Muscle of back (tissue), 13 donors: ENCODE data around the gene ARRDC1. TPM values are rescaled to one million over a fixed set of nuclear protein-coding genes. Genes with fewer than 3 reads are reported as not detected.
"Not testable (repeated sequence)": the region's sequence is repeated elsewhere in the genome, so short reads cannot be mapped to it uniquely, and the experiment has no call there.

Experiments used
- DNase-seq, 3 donors: peaks; one replicate each; pipeline versions ENCODE4 v3.0.0 to v3.0.0-alpha.2; 2013
- long read RNA-seq, 9 donors: transcript quantifications; one replicate each; lab custom pipeline, GENCODE V29; 2026
- polyA plus RNA-seq, 10 donors: library from polyadenylated mRNA; unstranded; fragments of 120-200 nt; gene quantifications; one replicate each; pipeline ENCODE4 v1.2.1, GENCODE V29; 2013; ENCODE audit not compliant: insufficient read length in 10 of 10

Gene ARRDC1
- 10 to 100 TPM; 22.3 to 39.6 (median 33.2) TPM for polyA plus RNA-seq
- long read RNA-seq, donor 1, partial matches to known transcripts = 11 of 15 reads
- long read RNA-seq, donor 1, other reads (novel, unspliced or antisense) = 0 of 15 reads
- long read RNA-seq, donor 2, transcript ARRDC1-201 (8 exons, 1,586 nt) = major isoform, 5 of 20 reads
- long read RNA-seq, donor 2, partial matches to known transcripts = 12 of 20 reads
- long read RNA-seq, donor 2, other reads (novel, unspliced or antisense) = 0 of 20 reads
- long read RNA-seq, donor 3 = 0 reads
- long read RNA-seq, donor 4, transcript ARRDC1-201 (8 exons, 1,586 nt) = major isoform, 6 of 17 reads
- long read RNA-seq, donor 4, partial matches to known transcripts = 10 of 17 reads
- long read RNA-seq, donor 4, other reads (novel, unspliced or antisense) = 0 of 17 reads
- long read RNA-seq, donor 5, transcript ARRDC1-205 (4 exons, 866 nt) = major isoform, 5 of 11 reads
- long read RNA-seq, donor 5, partial matches to known transcripts = 6 of 11 reads
- long read RNA-seq, donor 5, other reads (novel, unspliced or antisense) = 0 of 11 reads
- long read RNA-seq, donor 6, transcript ARRDC1-201 (8 exons, 1,586 nt) = major isoform, 6 of 6 reads
- long read RNA-seq, donor 6, partial matches to known transcripts = 0 of 6 reads
- long read RNA-seq, donor 6, other reads (novel, unspliced or antisense) = 0 of 6 reads
- long read RNA-seq, donor 7, partial matches to known transcripts = 0 of 6 reads
- long read RNA-seq, donor 7, other reads (novel, unspliced or antisense) = 0 of 6 reads
- long read RNA-seq, donor 8, partial matches to known transcripts = 6 of 9 reads
- long read RNA-seq, donor 8, other reads (novel, unspliced or antisense) = 0 of 9 reads
- long read RNA-seq, donor 9 = 0 reads

- DNase-seq = peak; percentile 87 to 89 (median 88)
These were observed at the start of gene ARRDC1 for GRCh38 chr9:137605121-137606004. TSS of gene ARRDC1 (plus strand) at chr9:137605686. CDS start at chr9:137605718, 32 bp downstream.

GRCh38 chr9:137556069-137556838 lies 49.2 kb upstream of the ARRDC1 start:
- DNase-seq = peak in 2 of 3 donors; percentile 57 to 59

GRCh38 chr9:137558127-137558526 lies 47.4 kb upstream of the ARRDC1 start:
- no peak for DNase-seq

GRCh38 chr9:137564134-137564533 lies 41.4 kb upstream of the ARRDC1 start:
- no peak for DNase-seq

GRCh38 chr9:137564817-137565411 lies 40.6 kb upstream of the ARRDC1 start:
- DNase-seq = no peak

GRCh38 chr9:137568445-137568844 lies 37.0 kb upstream of the ARRDC1 start:
- not testable (repeated sequence) for DNase-seq

- DNase-seq = no peak
These were observed 35.8 kb upstream of the ARRDC1 start for GRCh38 chr9:137569609-137570203.

- DNase-seq = no peak
These were observed 34.9 kb upstream of the ARRDC1 start for GRCh38 chr9:137570566-137570965.

- no peak for DNase-seq
These were observed 31.3 kb upstream of the ARRDC1 start for GRCh38 chr9:137574192-137574591.

- no peak for DNase-seq
These were observed 30.1 kb upstream of the ARRDC1 start for GRCh38 chr9:137575364-137575715.

- DNase-seq = no peak
These were observed 29.6 kb upstream of the ARRDC1 start for GRCh38 chr9:137575716-137576411.

GRCh38 chr9:137578518-137579258 lies 26.8 kb upstream of the ARRDC1 start, which contains the start of gene DPH7:
TSS of gene DPH7 (minus strand) at chr9:137578925. CDS start at chr9:137578777, 148 bp downstream.
- peak; percentile 91 to 97 (median 96) for DNase-seq

- no peak for DNase-seq
These were observed 26.3 kb upstream of the ARRDC1 start for GRCh38 chr9:137579259-137579604.

GRCh38 chr9:137580209-137580953 lies 25.1 kb upstream of the ARRDC1 start:
- DNase-seq = no peak

- DNase-seq = no peak
These were observed 24.5 kb upstream of the ARRDC1 start for GRCh38 chr9:137580954-137581322.

- DNase-seq = no peak
These were observed 23.9 kb upstream of the ARRDC1 start for GRCh38 chr9:137581361-137582285.
